ENCODE data around the gene MAP2K3.

Gene MAP2K3

GRCh38 chr17:21354796-21355385 is 70.4 kb downstream of the MAP2K3 start:
- DNase-seq: no peak

GRCh38 chr17:21355586-21355985 is 71.1 kb downstream of the MAP2K3 start:
- no peak for DNase-seq

- no peak for DNase-seq
These were observed 72.1 kb downstream of the MAP2K3 start for GRCh38 chr17:21356537-21357127.

- DNase-seq: no peak
These were observed 72.8 kb downstream of the MAP2K3 start for GRCh38 chr17:21357281-21357680.

GRCh38 chr17:21357696-21358656 is 73.5 kb downstream of the MAP2K3 start:
- DNase-seq: no peak

GRCh38 chr17:21358682-21359482 is 74.4 kb downstream of the MAP2K3 start:
- no peak for DNase-seq

GRCh38 chr17:21359483-21359840 is 75.0 kb downstream of the MAP2K3 start:
- DNase-seq: no peak

GRCh38 chr17:21360048-21360447 is 75.5 kb downstream of the MAP2K3 start:
- DNase-seq: no peak

GRCh38 chr17:21361020-21361809 is 76.7 kb downstream of the MAP2K3 start:
- no peak for DNase-seq

GRCh38 chr17:21362331-21362931 is 77.9 kb downstream of the MAP2K3 start:
- DNase-seq: no peak

GRCh38 chr17:21363776-21364642 is 79.5 kb downstream of the MAP2K3 start:
- no peak for DNase-seq

Data from NCI-H2227 treated with DMSO at 0.1 percent for 48 hours (cell line).